ENCODE measurements around the gene SCN1B. TPM values are rescaled to one million over a fixed set of nuclear protein-coding genes. Genes with fewer than 3 reads are reported as not detected.

SCN1B gene
- total RNA-seq, 3 donors from 2014 or later (not counting 1 experiment from before 2014, with no cell fraction given): 0.94 to 1.5 (median 1.1) TPM

DNA sequence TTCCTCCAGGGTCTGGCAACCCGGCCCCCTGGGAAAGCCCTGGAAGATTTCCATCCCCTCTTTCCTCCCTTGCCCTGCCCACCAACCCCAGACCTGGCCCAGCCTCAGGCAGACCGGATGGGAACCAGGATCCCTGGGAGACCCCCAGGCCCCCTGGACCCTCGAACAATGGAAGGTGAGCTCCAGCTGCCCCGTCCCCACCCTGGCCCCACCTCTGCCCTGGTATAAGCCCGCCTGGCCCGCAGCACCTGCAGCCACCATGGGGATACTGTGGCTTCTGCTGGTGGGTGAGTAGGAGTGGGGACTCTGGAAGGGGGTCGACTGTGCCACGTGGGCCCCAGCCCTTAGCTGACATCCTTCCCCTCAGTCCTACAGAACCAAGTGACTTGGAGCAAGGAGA is 43.7 kb downstream of the SCN1B start:
- Mint-ChIP-seq H3K27me3 (ENCODE audit: low read depth in 2 of 2) (peaks cover 0 to 13% of the 10 kb centered on the region in 2 donors), H3K4me1 (peaks cover 0 to 22% of the 10 kb centered on the region in 2 donors), H3K4me3 (no peak overlapping the region), H3K36me3 (no peaks in the 10 kb centered on the region), H3K9me3 (no peaks in the 10 kb centered on the region), H3K27ac (no peak overlapping the region)
- peaks cover 7% of the 10 kb centered on the region for H3K9me3 ChIP-seq (ENCODE audit: control insufficient read depth, insufficient read depth, low read length)
- H3K4me1 ChIP-seq (ENCODE audit: control insufficient read depth, insufficient read depth, low read length): peaks cover 22% of the 10 kb centered on the region
- TF ChIP-seq, protein P1, sequence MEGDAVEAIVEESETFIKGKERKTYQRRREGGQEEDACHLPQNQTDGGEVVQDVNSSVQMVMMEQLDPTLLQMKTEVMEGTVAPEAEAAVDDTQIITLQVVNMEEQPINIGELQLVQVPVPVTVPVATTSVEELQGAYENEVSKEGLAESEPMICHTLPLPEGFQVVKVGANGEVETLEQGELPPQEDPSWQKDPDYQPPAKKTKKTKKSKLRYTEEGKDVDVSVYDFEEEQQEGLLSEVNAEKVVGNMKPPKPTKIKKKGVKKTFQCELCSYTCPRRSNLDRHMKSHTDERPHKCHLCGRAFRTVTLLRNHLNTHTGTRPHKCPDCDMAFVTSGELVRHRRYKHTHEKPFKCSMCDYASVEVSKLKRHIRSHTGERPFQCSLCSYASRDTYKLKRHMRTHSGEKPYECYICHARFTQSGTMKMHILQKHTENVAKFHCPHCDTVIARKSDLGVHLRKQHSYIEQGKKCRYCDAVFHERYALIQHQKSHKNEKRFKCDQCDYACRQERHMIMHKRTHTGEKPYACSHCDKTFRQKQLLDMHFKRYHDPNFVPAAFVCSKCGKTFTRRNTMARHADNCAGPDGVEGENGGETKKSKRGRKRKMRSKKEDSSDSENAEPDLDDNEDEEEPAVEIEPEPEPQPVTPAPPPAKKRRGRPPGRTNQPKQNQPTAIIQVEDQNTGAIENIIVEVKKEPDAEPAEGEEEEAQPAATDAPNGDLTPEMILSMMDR (IDR thresholded peaks at IDR 0.05): no peak
- whole genome bisulfite sequencing (ENCODE audit: insufficient coverage): 80% methylated on average over 8 of the region's 8 CpGs
- no peaks in the 10 kb centered on the region for H3K27me3 ChIP-seq (ENCODE audit: control insufficient read depth, insufficient read depth, low read length)
- H3K27ac ChIP-seq (ENCODE audit: low read length): no peak overlapping the region
- no peak overlapping the region for H3K4me3 ChIP-seq (ENCODE audit: low read length)
- ATAC-seq (no peak), DNase-seq (no peak)
- H3K36me3 ChIP-seq (ENCODE audit: control insufficient read depth, insufficient read depth, low read length): no peaks in the 10 kb centered on the region
- intact Hi-C loops (cut with micrococcal nuclease): no loop called here

DNA sequence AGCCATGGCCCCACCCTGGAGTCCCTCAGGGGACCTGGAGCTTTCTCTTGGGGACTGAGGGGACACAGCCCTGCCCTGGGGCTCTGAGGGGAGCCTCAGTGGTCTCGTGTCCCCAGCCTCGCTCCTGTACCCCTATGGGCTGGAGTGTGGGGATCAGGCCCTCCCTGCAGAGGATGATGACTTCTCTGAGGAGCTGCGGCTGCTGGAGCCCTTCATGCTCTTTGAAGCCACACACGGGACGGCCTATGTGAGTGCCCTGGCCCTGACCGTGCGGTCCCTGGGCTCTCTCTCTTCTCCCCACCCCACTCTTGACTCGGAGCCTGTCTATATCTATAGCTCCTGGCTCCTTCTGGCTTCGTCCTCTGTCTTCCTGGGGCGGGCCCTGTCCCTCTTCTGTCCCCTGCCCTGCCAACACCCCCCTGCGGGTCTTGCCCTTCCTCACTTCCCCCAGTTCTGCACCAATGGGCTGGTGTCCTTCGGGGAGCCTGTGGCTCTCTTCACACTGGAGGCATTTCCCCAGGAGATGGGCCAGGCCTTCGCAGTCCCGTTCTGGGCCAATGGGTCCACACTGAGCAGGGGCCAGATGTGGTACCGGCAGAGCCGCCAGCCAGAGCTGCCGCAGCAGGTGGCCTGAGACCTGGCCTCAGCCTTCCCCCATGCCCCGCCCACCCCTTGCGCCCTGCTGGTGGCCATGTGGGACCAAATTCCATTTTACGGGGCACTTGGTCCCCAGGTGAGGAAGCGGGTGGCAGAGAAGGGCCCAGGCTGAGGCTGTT is 44.3 kb downstream of the SCN1B start:
- Histone ChIP-seq H3K4me3 (ENCODE audit: low read length) (no peak overlapping the region), H3K36me3 (ENCODE audit: control insufficient read depth, insufficient read depth, low read length) (no peaks in the 10 kb centered on the region), H3K9me3 (ENCODE audit: control insufficient read depth, insufficient read depth, low read length) (peaks cover 7% of the 10 kb centered on the region), H3K27ac (ENCODE audit: low read length) (no peak overlapping the region), H3K4me1 (ENCODE audit: control insufficient read depth, insufficient read depth, low read length) (peaks cover 22% of the 10 kb centered on the region), H3K27me3 (ENCODE audit: control insufficient read depth, insufficient read depth, low read length) (no peaks in the 10 kb centered on the region)
- Mint-ChIP-seq H3K36me3 (no peaks in the 10 kb centered on the region), H3K27ac (no peak overlapping the region), H3K9me3 (no peaks in the 10 kb centered on the region), H3K27me3 (ENCODE audit: low read depth in 2 of 2) (peaks cover 0 to 16% of the 10 kb centered on the region in 2 donors), H3K4me1 (peaks cover 0 to 22% of the 10 kb centered on the region in 2 donors), H3K4me3 (no peak overlapping the region)
- WGBS (ENCODE audit: insufficient coverage): 82% methylated on average over 21 of the region's 21 CpGs
- ATAC-seq: no peak
- intact Hi-C loops (cut with micrococcal nuclease): no loop called here
- TF ChIP-seq, protein P1 (IDR thresholded peaks at IDR 0.05): no peak
- no peak for DNase-seq

DNA sequence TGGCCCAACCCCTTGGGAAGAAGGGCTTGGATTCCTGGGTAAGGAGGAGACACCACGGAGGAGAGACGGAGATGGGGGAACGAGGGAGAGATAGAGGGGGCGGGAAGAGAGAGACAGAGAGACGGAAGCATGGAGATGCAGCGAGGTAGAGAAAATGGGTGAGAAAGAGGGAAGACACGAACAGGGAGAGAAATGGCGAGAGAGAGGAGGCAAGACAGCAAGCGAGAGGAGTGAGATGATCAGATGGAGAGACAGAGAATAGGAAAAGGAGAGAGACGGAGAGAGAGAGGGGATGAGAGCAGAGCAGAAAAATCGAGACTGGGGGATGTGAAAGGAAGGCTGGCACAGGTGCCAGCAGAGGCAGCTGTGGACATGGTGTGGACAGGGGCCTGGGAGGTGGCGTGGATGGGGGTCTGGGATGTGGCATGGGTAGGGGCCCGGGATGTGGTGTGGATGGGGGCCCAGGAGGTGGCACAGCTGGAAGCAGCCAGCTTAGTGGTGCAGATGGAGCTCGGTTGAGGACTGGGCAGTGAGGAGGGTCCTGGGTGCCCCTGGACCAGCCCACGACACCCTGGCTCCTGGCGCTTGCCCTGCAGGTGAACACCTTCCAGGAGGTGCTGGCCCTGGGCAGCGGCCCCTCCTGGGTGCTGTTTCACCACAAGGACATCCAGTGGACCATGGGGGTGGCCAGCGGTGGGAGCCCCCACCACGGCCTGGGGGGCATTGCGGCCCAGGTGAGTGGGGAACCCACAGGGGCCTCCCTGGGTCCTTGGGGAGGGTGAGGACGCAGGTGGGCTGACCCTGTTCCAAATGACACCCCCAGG is 45.1 kb downstream of the SCN1B start:
- H3K4me1 ChIP-seq (ENCODE audit: control insufficient read depth, insufficient read depth, low read length): peaks cover 22% of the 10 kb centered on the region
- Mint-ChIP-seq H3K36me3 (no peaks in the 10 kb centered on the region), H3K27ac (no peak overlapping the region), H3K4me1 (peaks cover 0 to 22% of the 10 kb centered on the region in 2 donors), H3K27me3 (ENCODE audit: low read depth in 2 of 2) (peaks cover 0 to 16% of the 10 kb centered on the region in 2 donors), H3K4me3 (no peak overlapping the region), H3K9me3 (no peaks in the 10 kb centered on the region)
- H3K27ac ChIP-seq (ENCODE audit: low read length): no peak overlapping the region
- ATAC-seq (no peak), DNase-seq (no peak)
- 92% methylated on average over 21 of the region's 21 CpGs for WGBS (ENCODE audit: insufficient coverage)
- TF ChIP-seq, protein P1 (IDR thresholded peaks at IDR 0.05): no peak
- no peak overlapping the region for H3K4me3 ChIP-seq (ENCODE audit: low read length)
- H3K36me3 ChIP-seq (ENCODE audit: control insufficient read depth, insufficient read depth, low read length): no peaks in the 10 kb centered on the region
- no peaks in the 10 kb centered on the region for H3K27me3 ChIP-seq (ENCODE audit: control insufficient read depth, insufficient read depth, low read length)
- peaks cover 4% of the 10 kb centered on the region for H3K9me3 ChIP-seq (ENCODE audit: control insufficient read depth, insufficient read depth, low read length)
- intact Hi-C loops (cut with micrococcal nuclease): no loop called here
